ENCODE data around the gene GPX2. TPM values are rescaled to one million over a fixed set of nuclear protein-coding genes. Genes with fewer than 3 reads are reported as not detected.

Gene GPX2
- total and polyA plus RNA-seq, 4 donors: 6.9 to 1,067 (median 325) TPM

DNA sequence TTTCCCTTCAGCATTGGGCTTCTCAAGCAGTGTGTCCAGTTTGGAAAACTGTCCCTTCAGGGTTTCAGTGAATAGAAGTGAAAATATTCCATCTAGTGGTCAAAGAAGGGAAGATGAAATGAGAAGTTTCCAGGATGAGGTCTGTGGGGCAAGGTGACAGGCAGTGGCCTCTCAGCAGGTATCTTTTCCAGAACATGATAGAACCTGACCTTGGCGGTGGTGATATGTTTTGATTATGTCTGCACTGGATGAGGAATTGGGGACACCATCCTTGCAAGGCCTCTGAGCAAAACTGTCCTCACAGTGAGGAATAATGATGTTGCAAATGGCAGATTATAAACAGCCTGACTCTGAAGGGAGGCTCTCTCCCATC, 4.7 kb downstream of the GPX2 start:
- TF ChIP-seq REST (IDR thresholded peaks at IDR 0.05): no peak
- no peak for TF ChIP-seq JUND (IDR thresholded peaks at IDR 0.05)
- no peak for TF ChIP-seq ZBTB33 (IDR thresholded peaks at IDR 0.05)
- TF ChIP-seq GABPA (IDR thresholded peaks at IDR 0.05 in 1 of 2, conservative IDR thresholded peaks at IDR 0.05 in 1 of 2): no peak
- no peak for TF ChIP-seq FOXA2 (IDR thresholded peaks at IDR 0.05)
- no peak for TF ChIP-seq SP1 (IDR thresholded peaks at IDR 0.05)
- TF ChIP-seq HNF4A (conservative IDR thresholded peaks at IDR 0.05): no peak
- TF ChIP-seq CTCF (IDR thresholded peaks at IDR 0.05; ENCODE audit: low read depth, low read length, missing input control): peak; percentile 35
- TF ChIP-seq EGR1 (IDR thresholded peaks at IDR 0.05; ENCODE audit: low read depth in 2 of 2): no peak
- TF ChIP-seq RAD21 (IDR thresholded peaks at IDR 0.05): peak; percentile 71 to 79
- no peak for TF ChIP-seq NR2F2 (IDR thresholded peaks at IDR 0.05)
- Histone ChIP-seq H3K4me1 (ENCODE audit: control insufficient read depth in 4 of 4, insufficient read depth in 4 of 4, low read length in 3 of 4) (peaks cover 9 to 55% (median 39%) of the 10 kb centered on the region in 4 donors), H3K27ac (ENCODE audit: low read depth in 1 of 2, low read length in 2 of 2) (peak overlapping the region in 1 of 2 donors; percentile 43), H3K27me3 (ENCODE audit: control insufficient read depth in 4 of 4, insufficient read depth in 4 of 4, low read length in 3 of 4) (no peaks in the 10 kb centered on the region), H3K9me3 (ENCODE audit: control insufficient read depth in 4 of 4, low read length in 3 of 4) (no peaks in the 10 kb centered on the region), H3K4me3 (ENCODE audit: low read depth in 1 of 3, low read length in 3 of 3) (no peak overlapping the region), H3K36me3 (ENCODE audit: control insufficient read depth in 4 of 4, insufficient read depth in 3 of 4, low read depth in 1 of 4, low read length in 3 of 4) (peaks cover 6 to 17% (median 8%) of the 10 kb centered on the region in 4 donors), H3K9ac (ENCODE audit: low read depth in 1 of 2, low read length in 2 of 2) (no peak overlapping the region)
- WGBS: 48% methylated on average over 1 of the region's 1 CpG
- DNase-seq (ENCODE audit: low spot score): no peak

DNA sequence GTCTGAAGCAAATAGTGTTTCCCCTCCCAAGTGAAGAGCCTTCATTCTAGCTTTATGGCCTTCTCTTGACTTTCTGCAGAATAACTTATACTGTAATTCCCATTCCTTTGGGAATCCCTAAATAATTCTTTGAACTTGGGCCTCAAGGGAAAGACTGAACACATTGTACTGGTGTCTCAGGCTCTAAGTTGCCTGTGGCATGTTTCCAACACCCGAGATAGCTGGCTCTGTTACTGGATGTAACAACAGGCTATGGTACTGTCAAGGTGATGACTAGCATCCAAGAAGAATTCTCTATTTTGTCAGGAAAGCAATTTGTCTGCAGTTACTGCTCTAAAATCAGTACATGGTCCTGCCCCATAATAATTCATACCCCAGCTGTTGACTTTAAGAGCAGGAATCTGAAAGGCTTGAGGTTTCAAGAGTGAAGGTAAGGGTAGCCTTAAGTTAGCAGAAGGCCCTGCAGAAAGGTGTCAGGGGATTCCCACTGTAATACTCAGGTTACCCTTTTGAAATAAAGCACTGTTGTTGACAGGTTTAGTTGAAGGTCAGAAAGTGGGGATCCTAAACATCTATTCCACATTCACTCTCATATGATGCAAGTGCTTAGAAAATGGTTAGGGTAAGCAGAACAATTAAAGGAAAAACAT, 5.2 kb downstream of the GPX2 start:
- no peaks in the 10 kb centered on the region for H3K9me3 ChIP-seq (ENCODE audit: control insufficient read depth in 4 of 4, low read length in 3 of 4)
- WGBS: 26% methylated on average over 1 of the region's 1 CpG
- peaks cover 6 to 19% (median 10%) of the 10 kb centered on the region in 4 donors for H3K36me3 ChIP-seq (ENCODE audit: control insufficient read depth in 4 of 4, insufficient read depth in 3 of 4, low read depth in 1 of 4, low read length in 3 of 4)
- H3K27me3 ChIP-seq (ENCODE audit: control insufficient read depth in 4 of 4, insufficient read depth in 4 of 4, low read length in 3 of 4): no peaks in the 10 kb centered on the region
- no peak overlapping the region for H3K4me3 ChIP-seq (ENCODE audit: low read depth in 1 of 3, low read length in 3 of 3)
- DNase-seq (ENCODE audit: low spot score): no peak
- H3K4me1 ChIP-seq (ENCODE audit: control insufficient read depth in 4 of 4, insufficient read depth in 4 of 4, low read length in 3 of 4): peaks cover 9 to 51% (median 36%) of the 10 kb centered on the region in 4 donors
- TF ChIP-seq CTCF (IDR thresholded peaks at IDR 0.05; ENCODE audit: low read depth, low read length, missing input control) (no peak), HNF4G (IDR thresholded peaks at IDR 0.05) (no peak), SP1 (IDR thresholded peaks at IDR 0.05) (no peak), GABPA (IDR thresholded peaks at IDR 0.05 in 1 of 2, conservative IDR thresholded peaks at IDR 0.05 in 1 of 2) (no peak), FOXA1 (IDR thresholded peaks at IDR 0.05) (no peak)
- no peak overlapping the region for H3K27ac ChIP-seq (ENCODE audit: low read depth in 1 of 2, low read length in 2 of 2)
- H3K9ac ChIP-seq (ENCODE audit: low read depth in 1 of 2, low read length in 2 of 2): no peak overlapping the region
